HG03097 (cell line): ENCODE measurements around the gene GRIK1.
"Not testable (repeated sequence)": the region's sequence is repeated elsewhere in the genome, so short reads cannot be mapped to it uniquely, and the experiment has no call there.

Experiments used
- ATAC-seq: cut with Tn5 transposase; IDR thresholded peaks from one replicate; pipeline ENCODE4 v1.9.1; 2021; ENCODE audit not compliant: unreplicated experiment, low FRiP score

The GRIK1 gene

GRCh38 chr21:29939924-29940275 lies at the start of gene GRIK1:
Gene GRIK1, minus strand, starts transcription at chr21:29939996.
- no peak for ATAC-seq

DNA sequence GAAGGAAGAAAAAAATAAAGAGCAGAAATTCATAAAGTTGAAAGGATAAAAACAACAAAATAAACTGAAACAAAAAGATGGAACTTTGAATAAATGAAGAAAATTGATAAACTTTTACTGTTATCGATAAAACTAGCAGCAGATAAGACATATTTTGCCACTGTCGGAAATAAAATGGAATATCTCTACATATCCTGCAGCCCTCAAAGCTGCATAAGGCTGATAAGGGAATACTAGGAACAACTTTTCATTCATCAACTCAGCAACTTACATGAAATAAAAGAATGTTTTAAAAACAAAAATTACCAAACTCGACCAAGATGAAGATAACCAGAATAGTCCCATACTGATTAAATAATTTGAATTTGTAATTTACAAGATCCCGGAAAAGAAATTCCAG lies 48.0 kb upstream of the GRIK1 start:
- ATAC-seq = no peak

GRCh38 chr21:29985866-29986265 lies 46.1 kb upstream of the GRIK1 start:
- ATAC-seq = no peak

DNA sequence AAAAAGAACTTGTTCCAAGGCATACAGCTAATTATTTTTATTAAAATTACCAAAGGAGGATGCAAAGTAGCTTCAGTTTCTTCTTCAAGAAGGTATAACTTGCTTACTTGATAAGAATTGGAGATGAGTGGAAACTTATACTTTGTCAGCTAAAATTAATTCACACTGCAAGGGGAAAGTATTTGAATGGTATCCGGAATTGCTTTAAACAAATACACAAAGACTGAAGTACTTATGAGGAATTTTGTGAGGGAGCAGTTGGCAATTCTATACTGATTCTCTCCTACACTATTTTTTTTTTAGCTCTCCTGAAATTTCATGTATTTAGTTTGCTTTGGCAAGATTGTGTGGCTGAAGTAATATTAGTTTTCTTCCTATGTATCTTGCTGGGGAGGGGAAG lies 39.2 kb upstream of the GRIK1 start:
- ATAC-seq = no peak

DNA sequence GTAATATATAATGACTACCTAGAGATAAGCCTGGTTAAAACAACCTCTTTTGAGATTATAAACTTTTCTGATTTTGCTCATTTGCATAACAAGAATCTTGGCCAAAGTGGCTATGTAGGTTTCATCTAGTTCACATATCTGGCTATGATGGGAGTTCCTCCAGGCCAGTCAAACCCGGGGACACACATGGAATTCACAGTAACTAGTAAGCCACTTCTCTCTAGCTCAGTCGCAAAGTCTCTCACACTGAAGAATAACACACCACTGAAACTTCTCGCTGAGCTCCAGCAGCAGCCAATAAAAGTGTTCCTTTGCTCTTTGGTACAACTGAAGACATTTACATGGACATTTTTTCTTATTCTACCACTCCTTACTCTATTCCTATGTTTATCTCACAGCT lies 36.0 kb upstream of the GRIK1 start:
- ATAC-seq = no peak

- ATAC-seq = no peak
Observed at GRCh38 chr21:29973258-29973657, 33.5 kb upstream of the GRIK1 start.

- ATAC-seq = no peak
Observed at GRCh38 chr21:29961291-29962027, 21.7 kb upstream of the GRIK1 start.

- ATAC-seq = no peak
Observed at GRCh38 chr21:29958551-29958950, 18.8 kb upstream of the GRIK1 start.

DNA sequence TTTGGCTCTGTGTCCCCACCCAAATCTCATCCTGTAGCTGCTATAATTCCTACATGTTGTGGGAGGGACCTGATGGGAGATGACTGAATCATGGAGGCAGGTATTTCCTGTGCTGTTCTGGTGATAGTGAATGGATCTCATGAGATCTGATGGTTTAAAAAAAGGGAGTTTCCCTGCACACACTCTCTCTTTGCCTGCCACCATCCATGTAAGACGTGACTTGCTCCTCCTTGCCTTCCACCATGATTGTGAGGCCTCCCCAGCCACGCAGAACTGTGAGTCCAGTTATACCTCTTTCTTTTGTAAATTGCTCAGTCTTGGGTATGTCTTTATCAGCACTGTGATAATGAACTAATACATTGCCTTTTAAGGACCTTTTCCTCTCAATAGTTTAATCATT lies 18.2 kb upstream of the GRIK1 start:
- ATAC-seq = not testable (repeated sequence)

- ATAC-seq = no peak
Observed at GRCh38 chr21:29953690-29954089, 13.9 kb upstream of the GRIK1 start.

- ATAC-seq = no peak
Observed at GRCh38 chr21:29953072-29953471, 13.3 kb upstream of the GRIK1 start.

DNA sequence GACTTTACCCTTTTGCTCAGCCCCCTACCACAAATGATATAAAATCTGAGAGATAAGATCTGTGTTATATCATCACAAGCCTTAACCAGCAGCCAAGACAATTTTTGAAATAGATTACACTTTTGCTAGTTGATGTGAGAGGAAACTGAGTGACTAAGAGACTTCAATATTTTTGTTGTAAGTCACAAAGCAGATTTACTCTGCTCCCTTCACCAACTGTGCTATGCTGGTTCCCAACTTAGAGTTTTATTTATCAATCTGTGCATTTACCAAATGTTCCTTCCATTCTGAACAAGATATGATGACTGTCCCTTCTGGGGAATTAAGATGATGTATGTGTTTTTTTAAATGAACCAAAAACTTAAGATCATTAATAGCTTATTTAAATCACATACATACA lies 12.1 kb upstream of the GRIK1 start:
- ATAC-seq = no peak

DNA sequence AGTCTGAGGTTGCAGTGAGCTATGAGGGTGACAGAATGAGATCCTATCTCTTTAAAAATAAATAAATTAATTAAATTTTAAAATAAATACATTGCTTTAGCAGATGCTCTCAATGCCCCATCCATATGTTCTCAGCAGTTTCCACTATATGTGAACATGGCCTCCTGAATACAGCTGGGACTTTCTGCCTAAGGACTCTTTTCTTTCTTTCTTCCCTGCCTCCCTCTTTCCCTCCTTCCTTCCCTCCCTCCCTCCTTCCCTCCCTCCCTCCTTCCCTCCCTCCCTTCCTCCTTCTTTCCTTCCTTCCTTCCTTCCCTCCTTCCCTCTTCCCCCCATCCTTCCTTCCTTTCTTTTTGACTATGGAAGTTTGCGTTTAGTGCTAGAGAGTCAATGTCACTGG lies 10.2 kb upstream of the GRIK1 start:
- ATAC-seq = no peak

DNA sequence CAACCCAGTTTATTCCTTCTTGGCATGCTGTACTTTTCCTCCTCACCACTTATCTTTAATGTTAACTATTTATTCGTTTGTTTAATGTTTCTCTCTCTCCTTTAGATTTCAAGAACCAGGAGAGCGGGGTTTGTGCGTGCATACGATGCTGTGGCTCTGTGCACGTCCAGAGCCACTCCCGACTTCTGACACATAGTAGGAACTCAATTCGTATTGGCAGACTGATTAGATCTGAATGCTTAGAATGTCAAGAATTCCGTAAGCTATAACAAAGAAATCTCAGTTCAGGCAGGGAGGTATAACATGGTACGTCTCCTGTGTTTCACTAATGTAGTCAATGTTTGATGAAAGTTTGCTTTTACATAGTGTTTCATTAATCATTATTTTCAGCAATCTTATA lies 7.3 kb upstream of the GRIK1 start:
- no peak for ATAC-seq

DNA sequence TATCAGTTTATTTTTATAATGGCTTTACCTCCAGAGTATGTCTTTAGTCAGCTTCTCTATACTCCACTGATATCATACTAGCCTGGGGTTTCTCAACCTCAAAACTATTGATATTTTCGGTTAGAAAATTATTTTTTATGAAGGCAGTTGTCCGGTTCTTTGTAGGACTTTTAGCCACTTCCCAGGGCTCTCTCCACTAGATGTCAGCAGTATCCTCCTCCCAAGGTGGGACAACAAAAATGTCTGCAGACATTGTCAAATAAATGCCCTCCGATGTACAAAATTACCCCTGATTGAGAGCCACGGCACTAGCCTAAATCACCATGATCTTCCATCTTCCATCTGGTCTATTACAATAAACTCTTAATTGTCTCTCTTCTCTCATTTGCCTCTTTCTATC lies 4.1 kb upstream of the GRIK1 start:
- no peak for ATAC-seq

GRCh38 chr21:29942034-29942433 lies 2.2 kb upstream of the GRIK1 start:
- no peak for ATAC-seq

DNA sequence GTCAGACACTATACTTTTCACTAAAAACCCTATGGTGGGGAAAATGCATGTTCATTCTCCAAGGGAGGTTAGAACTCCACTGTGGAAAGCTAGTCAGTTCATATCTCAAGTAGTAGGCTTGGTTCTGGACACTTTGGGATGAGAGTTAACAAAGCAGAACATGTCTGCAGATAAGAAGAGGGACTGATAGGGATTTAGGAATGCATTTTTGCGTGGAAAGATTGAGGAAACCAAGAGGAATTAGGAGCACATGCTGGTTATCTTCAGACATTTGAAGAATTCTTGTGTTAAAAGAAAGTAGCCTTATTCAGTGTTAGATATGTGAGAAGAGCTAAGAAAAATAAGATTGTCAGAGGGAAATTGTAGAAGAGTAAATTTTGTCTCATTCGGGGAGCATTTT lies 1.2 kb upstream of the GRIK1 start:
- no peak for ATAC-seq

- no peak for ATAC-seq
Observed at GRCh38 chr21:29940361-29940760, 565 bp upstream of the GRIK1 start.

DNA sequence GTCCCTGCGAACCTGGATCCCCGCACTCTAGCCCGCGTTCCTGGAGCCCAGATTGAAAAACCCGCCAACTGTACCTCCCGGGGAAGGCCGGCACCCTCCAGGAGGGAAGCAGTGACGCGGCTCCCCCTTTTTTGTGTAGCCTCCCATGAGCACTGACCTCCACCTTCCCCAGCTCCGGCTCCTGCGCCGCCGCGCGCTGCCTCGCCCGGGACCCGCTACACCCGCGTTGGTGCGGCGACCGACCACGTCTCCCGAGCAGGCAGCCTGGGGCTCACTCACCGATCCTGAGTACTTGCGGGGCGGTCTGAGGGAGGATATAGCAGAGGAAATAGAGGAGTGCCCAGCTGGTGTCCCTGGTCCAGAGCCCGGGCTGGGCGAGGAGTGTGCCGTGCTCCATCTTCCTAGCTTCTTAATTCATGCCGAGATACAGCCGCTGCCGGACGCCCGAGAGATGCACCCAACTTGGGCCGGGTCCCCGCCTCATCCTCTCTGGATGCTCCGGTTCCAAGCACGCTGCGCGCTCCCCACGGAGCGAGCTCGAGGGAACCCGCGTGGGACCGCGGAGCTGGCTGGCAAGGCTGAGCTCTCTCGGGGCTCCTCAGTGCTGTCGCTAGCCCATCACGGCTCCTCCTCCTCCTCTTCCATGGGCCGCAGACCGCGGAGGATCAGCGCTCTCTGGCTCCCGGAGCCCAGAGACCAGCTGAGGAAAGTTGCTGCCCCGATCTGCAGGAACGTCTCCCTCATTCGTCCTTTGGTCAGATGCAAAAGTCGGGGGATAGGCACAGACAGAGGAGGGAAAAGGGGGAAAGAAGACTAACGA lies 482 bp downstream of the GRIK1 start:
- ATAC-seq = no peak

DNA sequence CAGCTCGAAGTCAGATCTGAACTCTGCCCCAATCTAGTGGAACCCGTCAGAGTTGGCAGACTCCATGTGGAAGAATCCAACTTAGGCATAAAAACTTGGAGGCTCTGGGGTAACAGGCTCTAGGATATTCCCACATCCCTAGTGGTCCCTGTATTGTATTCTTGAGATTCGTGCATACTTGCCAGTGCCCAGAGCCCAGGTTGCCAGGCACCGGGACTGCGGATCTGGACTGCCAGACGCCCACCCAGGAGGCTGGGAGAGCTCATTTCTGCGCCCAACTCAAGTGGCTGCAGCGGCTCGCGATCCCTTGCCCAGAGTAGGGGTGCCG lies 1.1 kb downstream of the GRIK1 start:
- no peak for ATAC-seq

GRCh38 chr21:29933088-29933487 lies 6.7 kb downstream of the GRIK1 start:
- ATAC-seq = no peak

GRCh38 chr21:29928537-29928936 lies 11.3 kb downstream of the GRIK1 start:
- ATAC-seq = no peak
